ENCODE data around the gene GPC3.

- no peak for TF ChIP-seq EZH2 (IDR thresholded peaks at IDR 0.05; ENCODE audit: borderline replicate concordance, low read depth, low read length, poor library complexity, severe bottlenecking)
- TF ChIP-seq CTCF (conservative IDR thresholded peaks at IDR 0.05; ENCODE audit: low read depth, low read length) = no peak
Measured at GRCh38 chrX:133933316-133933715, 52.1 kb downstream of the GPC3 start.
